Skeletal muscle tissue (tissue), 4 donors: ENCODE data around the gene MYBBP1A. TPM values are rescaled to one million over a fixed set of nuclear protein-coding genes. Genes with fewer than 3 reads are reported as not detected.

Source experiments
- H3K27ac ChIP-seq: one replicate; pipeline ENCODE4 v1.7.0; 2013; ENCODE audit warnings: mild to moderate bottlenecking, low read depth, low read length, inconsistent platforms
- H3K27me3 ChIP-seq, 3 donors: one replicate each; pipeline ENCODE4 v1.7.0; 2013; ENCODE audit warnings: low read length in 3 of 3; ENCODE audit not compliant: control insufficient read depth in 3 of 3, insufficient read depth in 3 of 3
- H3K36me3 ChIP-seq, 3 donors: one replicate each; pipeline ENCODE4 v1.7.0; 2013; ENCODE audit warnings: low read length in 3 of 3; ENCODE audit not compliant: control insufficient read depth in 3 of 3, insufficient read depth in 3 of 3
- H3K4me1 ChIP-seq, 3 donors: one replicate each; pipeline ENCODE4 v1.7.0; 2013; ENCODE audit warnings: low read length in 3 of 3, mild to moderate bottlenecking in 3 of 3; ENCODE audit not compliant: control insufficient read depth in 3 of 3, insufficient read depth in 3 of 3
- H3K4me3 ChIP-seq, 3 donors: one replicate each; pipeline ENCODE4 v1.7.0; 2013; ENCODE audit warnings: low read length in 3 of 3
- H3K9ac ChIP-seq, 3 donors: one replicate each; pipeline ENCODE4 v1.7.0; 2013; ENCODE audit warnings: low read length in 3 of 3, mild to moderate bottlenecking in 3 of 3, moderate library complexity in 2 of 3, low read depth in 1 of 3
- H3K9me3 ChIP-seq, 3 donors: one replicate each; pipeline ENCODE4 v1.7.0; 2013; ENCODE audit warnings: low read length in 3 of 3; ENCODE audit not compliant: control insufficient read depth in 3 of 3
- total RNA-seq: library from RNA; depleted of rRNA; stranded (reverse); fragments of >200 nt; gene quantifications from one replicate; pipeline ENCODE4 v1.2.3, GENCODE V29; 2014
- donor health status: Osteomylitis.

The MYBBP1A gene
- total RNA-seq, 1 donor from 2014 or later: 30.3 TPM

DNA sequence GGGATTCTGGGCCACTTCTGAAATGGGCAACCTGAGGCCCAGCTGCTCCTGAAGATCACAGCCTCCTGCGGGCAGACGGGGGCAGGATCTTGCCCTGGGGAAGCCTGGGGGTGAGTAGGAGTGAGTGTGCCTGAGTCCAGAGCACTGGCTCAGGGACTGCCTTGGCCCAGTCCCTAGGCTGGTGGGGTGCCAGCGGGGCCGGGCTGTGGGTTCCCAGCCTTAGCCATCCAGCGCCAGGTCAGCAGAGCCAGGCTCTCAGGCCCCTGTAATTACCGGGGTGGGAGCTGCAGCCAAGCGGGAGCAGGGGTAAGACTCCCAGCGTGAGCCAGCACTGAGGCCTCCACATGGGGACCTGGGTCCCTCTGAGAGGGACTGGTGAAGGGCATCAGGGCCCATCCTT is 48.3 kb downstream of the MYBBP1A start:
- peaks cover 27 to 34% (median 28%) of the 10 kb centered on the region in 3 donors for H3K27me3 ChIP-seq
- H3K9ac ChIP-seq: peak overlapping the region in 1 of 3 donors; percentile 23
- peaks cover 38 to 66% (median 59%) of the 10 kb centered on the region in 3 donors for H3K4me1 ChIP-seq
- no peak overlapping the region for H3K27ac ChIP-seq
- no peaks in the 10 kb centered on the region for H3K36me3 ChIP-seq
- no peak overlapping the region for H3K4me3 ChIP-seq
- H3K9me3 ChIP-seq: no peaks in the 10 kb centered on the region

- Histone ChIP-seq H3K4me1 (peaks cover 37 to 60% (median 57%) of the 10 kb centered on the region in 3 donors), H3K27ac (no peak overlapping the region)
These were observed 48.9 kb downstream of the MYBBP1A start for GRCh38 chr17:4506175-4506813.

DNA sequence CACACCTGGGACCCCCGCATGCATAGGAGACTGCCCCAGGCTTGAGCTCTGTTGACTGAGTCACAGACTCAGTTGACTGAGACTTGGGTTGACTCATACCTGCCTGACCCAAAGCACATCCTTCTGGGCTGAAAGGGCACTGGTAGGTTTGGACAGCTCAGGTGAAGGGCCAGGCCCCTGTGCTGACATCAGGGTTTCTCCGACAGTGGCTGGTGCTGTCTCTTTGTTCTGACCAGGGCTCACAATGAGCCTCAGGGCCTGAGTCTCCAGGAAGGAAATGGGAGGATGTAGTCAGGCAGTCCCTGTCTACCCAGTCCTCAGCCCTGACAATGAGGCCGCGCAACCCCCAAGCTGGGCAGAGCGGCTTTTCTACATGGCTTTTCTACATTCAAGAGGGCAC is 50.0 kb downstream of the MYBBP1A start:
- H3K4me3 ChIP-seq: no peak overlapping the region
- H3K27me3 ChIP-seq: peaks cover 43 to 51% (median 44%) of the 10 kb centered on the region in 3 donors
- H3K4me1 ChIP-seq: peaks cover 38 to 61% (median 56%) of the 10 kb centered on the region in 3 donors
- no peaks in the 10 kb centered on the region for H3K36me3 ChIP-seq
- H3K27ac ChIP-seq: peak overlapping the region; percentile 25
- peak overlapping the region in 1 of 3 donors; percentile 16 for H3K9ac ChIP-seq
- no peaks in the 10 kb centered on the region for H3K9me3 ChIP-seq

More at GRCh38 chr17:4506175-4506813, 48.9 kb downstream of the MYBBP1A start:
- Histone ChIP-seq H3K9ac (no peak overlapping the region), H3K36me3 (no peaks in the 10 kb centered on the region), H3K27me3 (peaks cover 32 to 40% (median 33%) of the 10 kb centered on the region in 3 donors), H3K4me3 (no peak overlapping the region), H3K9me3 (no peaks in the 10 kb centered on the region)

GRCh38 chr17:4504188-4504587 is 51.0 kb downstream of the MYBBP1A start:
- Histone ChIP-seq H3K4me3 (no peak overlapping the region), H3K36me3 (no peaks in the 10 kb centered on the region), H3K27ac (peak overlapping the region; percentile 25), H3K4me1 (peaks cover 38 to 62% (median 57%) of the 10 kb centered on the region in 3 donors), H3K9me3 (no peaks in the 10 kb centered on the region), H3K9ac (no peak overlapping the region), H3K27me3 (peaks cover 52 to 61% (median 53%) of the 10 kb centered on the region in 3 donors)

DNA sequence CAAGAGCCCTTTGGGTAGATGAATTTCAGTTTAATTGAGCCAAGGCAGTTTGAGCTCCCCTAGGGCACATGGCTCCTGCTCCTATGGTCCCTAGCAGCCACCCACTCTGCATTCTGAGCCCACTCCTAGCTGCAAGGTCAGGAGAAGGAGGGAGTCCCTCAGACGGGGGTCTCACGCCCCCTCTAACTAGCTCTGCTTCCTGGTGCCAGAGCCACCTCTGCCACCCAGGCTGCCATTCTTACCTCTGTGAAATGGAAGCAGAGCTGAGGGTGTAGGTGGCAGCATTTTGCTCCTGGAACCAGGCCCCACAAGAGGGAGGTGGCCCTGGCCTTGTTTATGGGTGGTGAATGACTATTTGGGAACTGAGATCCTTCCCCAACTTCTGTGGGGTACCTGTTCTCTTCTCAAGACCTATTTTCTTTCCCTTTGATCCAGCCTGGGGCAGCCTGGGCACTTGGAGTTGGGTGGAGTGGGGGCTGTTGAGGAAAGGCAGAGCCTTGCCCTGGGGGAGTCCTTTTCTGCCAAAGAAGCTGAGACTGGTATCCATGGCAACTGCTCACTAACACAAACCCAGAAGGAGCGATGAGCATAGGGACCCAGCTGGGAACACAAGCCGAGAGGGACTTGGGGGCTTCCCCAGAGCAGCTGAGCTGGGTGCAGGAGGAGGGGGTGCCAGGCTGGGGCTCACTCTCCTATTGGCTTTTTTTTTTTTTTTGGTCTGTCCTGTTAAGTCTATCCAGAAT is 51.7 kb downstream of the MYBBP1A start:
- Histone ChIP-seq H3K4me1 (peaks cover 34 to 62% (median 53%) of the 10 kb centered on the region in 3 donors), H3K9ac (no peak overlapping the region), H3K27me3 (peaks cover 52 to 61% (median 54%) of the 10 kb centered on the region in 3 donors), H3K36me3 (no peaks in the 10 kb centered on the region), H3K9me3 (no peaks in the 10 kb centered on the region), H3K4me3 (no peak overlapping the region), H3K27ac (peak overlapping the region; percentile 12)

- H3K27ac ChIP-seq: no peak overlapping the region
- H3K27me3 ChIP-seq: peaks cover 52 to 61% (median 54%) of the 10 kb centered on the region in 3 donors
- H3K4me1 ChIP-seq: peaks cover 35 to 69% (median 51%) of the 10 kb centered on the region in 3 donors
- no peak overlapping the region for H3K4me3 ChIP-seq
- H3K9me3 ChIP-seq: no peaks in the 10 kb centered on the region
- H3K9ac ChIP-seq: no peak overlapping the region
- no peaks in the 10 kb centered on the region for H3K36me3 ChIP-seq
These were observed 52.6 kb downstream of the MYBBP1A start for GRCh38 chr17:4502466-4503154.

GRCh38 chr17:4501295-4501949 is 53.8 kb downstream of the MYBBP1A start:
- Histone ChIP-seq H3K27ac (peak overlapping the region; percentile 39), H3K9me3 (no peaks in the 10 kb centered on the region), H3K4me3 (peak overlapping the region in 1 of 3 donors; percentile 69), H3K27me3 (peaks cover 52 to 61% (median 54%) of the 10 kb centered on the region in 3 donors), H3K4me1 (peaks cover 25 to 60% (median 44%) of the 10 kb centered on the region in 3 donors), H3K36me3 (no peaks in the 10 kb centered on the region), H3K9ac (peak overlapping the region; percentile 32 to 70 (median 34))

DNA sequence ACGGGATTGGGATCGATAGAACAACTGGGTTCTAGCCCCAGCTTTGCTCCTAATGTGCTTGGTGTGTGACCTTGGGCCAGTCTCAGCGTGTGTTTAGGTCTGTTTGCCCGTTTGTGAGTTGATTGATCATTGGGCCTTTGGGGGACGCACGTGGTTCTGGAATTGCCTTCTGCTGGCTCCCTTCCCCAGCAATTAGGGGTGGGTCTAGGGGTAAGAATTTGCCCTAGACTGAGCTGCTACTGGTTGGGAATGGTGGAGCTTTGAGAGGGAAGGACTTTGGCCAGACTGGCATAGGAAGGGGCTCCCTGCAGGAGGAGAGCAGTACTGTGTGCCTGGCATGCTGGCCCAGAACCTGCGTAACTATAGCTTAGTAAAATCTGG is 55.0 kb downstream of the MYBBP1A start:
- Histone ChIP-seq H3K4me1 (peaks cover 24 to 49% (median 37%) of the 10 kb centered on the region in 3 donors), H3K27me3 (peaks cover 46 to 55% (median 48%) of the 10 kb centered on the region in 3 donors), H3K27ac (peak overlapping the region; percentile 39)

DNA sequence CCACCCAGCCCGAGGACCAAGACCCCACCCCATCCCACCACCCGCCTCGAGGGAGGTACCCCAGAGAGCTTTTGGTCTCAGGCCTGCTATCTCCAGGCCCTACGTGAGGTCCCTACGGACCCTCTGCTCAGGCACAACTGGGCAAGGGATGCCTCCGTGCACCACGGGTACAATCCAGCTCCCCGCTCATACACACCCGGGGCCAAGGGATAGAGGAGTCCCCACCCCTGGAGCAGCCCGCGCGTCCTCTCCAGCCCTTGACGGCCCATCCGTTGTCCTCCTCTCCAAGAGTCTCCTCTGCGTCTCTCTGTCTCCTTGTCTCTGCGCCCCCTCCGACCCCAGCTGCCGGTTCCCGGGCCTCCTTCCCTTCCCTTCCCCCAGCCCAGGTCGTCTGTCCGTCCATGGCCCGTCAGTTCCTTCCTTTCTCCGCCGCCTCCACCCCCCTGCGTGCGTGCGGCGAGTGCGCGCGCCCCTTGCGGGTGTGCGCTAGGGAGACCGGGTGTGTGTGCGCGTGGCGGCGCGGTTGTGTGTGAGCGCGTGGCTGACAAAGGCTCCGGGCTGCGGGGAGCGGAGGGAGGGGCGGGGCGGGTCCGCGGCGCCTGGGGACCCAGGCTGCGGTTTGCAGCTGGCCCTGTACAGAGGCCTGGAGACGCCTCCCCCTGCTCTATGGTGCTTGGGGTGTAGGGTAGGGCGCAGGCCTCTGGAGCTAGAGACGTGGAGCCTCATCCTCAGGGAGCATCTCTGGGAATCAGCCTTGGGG is 55.6 kb downstream of the MYBBP1A start:
- Histone ChIP-seq H3K4me1 (peaks cover 19 to 44% (median 32%) of the 10 kb centered on the region in 3 donors), H3K9ac (peak overlapping the region; percentile 32 to 68 (median 60)), H3K27me3 (peaks cover 41 to 50% (median 44%) of the 10 kb centered on the region in 3 donors), H3K36me3 (no peaks in the 10 kb centered on the region), H3K4me3 (peak overlapping the region; percentile 33 to 69 (median 69)), H3K9me3 (no peaks in the 10 kb centered on the region), H3K27ac (peak overlapping the region; percentile 39)

More for the DNA sequence above, 55.0 kb downstream of the MYBBP1A start:
- no peaks in the 10 kb centered on the region for H3K9me3 ChIP-seq
- H3K9ac ChIP-seq: peak overlapping the region; percentile 1 to 60 (median 33)
- H3K4me3 ChIP-seq: peak overlapping the region; percentile 33 to 69 (median 69)
- H3K36me3 ChIP-seq: no peaks in the 10 kb centered on the region
